Right renal cortex interstitium (tissue), 3 donors: ENCODE measurements around the gene SPACA6. TPM values are rescaled to one million over a fixed set of nuclear protein-coding genes. Genes with fewer than 3 reads are reported as not detected.
"Not testable (repeated sequence)": the region's sequence is repeated elsewhere in the genome, so short reads cannot be mapped to it uniquely, and the experiment has no call there.

Experiments
- DNase-seq, 3 donors: peaks; one replicate each; pipeline ENCODE4 v3.0.0-alpha.2; 2013; ENCODE audit warnings: low read depth in 3 of 3, low spot score in 2 of 3
- polyA plus RNA-seq, 3 donors: library from polyadenylated mRNA; unstranded; fragments of 120-200 nt; gene quantifications; one replicate each; pipeline ENCODE4 v1.2.1, GENCODE V29; 2013; ENCODE audit not compliant: insufficient read length in 3 of 3

The SPACA6 gene
- polyA plus RNA-seq, 3 donors, result 11.6 to 15.5 (median 12.1) TPM

DNA sequence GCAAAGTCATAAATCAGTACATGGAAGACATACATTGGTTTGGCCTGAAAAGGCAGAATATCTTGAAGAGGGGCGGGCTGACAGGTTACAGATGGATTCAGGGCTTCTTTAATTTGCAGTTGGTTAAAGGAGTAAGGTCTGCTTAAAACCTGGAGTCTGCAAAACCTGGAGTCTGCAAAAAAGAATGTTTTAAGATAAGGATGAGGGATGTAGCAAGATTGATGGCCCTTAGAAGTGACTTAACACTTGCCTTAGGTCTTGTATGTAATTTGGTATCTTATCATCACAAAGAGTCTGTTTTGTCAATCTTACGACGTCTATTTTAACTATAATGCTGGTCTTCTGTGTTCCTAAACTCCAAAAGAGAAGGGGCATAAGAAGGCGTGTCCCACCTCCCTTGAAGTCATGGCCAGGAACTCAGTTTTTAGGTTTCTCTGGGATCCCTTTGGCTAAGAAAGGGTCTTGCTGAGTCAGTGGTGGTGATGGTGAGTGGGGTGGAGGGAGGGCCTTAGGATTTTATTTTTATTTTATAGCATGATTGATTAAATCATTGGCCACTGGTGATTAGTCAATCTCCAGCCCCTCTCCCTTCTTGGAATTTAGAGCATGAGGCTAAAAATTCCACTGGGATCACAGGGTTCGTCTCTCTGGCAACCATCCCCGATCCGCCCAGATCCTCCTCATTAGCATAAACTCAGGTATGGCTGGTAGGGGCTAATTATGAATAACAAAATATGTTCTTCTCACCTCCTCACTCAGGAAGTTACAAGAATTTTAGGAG is 40.8 kb downstream of the SPACA6 start:
- no peak for DNase-seq

DNA sequence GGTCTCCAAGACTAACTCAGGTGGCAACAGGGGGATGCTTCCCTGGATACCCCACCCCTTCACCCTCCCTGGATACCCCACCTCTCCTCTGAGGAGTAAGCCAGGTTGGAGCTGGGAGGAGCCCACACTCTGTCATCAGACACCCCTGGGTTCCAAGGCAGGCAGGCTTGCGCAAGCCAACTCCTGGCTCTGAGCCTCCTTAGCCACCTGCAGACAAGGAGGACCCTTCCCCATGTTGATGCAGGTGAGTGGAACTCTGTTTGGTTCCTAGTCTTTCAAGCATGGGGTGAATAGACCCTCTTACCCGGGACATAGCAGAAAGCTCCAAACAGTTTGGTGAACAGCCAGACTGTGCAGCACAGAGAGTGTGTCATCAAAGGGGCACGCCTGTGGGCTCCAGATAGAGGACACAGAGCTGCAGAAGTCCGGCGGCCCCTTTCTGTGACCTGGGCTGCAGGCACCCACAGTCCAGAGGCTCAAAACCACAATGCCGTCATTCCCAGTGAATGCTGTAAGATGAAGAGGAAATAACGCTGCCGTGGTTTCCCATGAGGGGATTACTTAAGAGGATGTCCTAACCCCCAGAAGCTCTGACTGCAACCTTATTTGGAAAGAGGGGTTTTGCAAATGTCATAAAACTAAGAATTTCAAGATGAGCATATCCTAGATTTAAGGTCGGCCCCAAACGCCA is 42.8 kb downstream of the SPACA6 start:
- no peak for DNase-seq

DNA sequence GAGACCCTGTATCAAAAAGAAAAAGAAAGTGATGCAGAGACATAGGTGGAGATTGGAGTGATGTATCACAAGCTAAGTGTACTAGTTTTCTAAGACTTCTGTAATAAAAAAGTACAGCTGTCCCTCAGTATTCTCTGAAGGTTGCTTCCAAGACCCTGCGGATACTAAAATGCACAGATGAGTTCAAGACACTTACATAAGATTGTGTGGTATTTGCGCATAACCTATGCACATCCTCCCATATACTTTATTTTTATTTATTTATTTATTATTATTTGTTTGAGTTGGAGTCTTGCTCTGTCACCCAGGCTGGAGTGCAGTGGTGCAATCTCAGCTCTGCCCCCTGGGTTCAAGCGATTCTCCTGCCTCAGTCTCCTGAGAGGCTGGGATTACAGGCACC is 44.3 kb downstream of the SPACA6 start:
- no peak for DNase-seq

DNA sequence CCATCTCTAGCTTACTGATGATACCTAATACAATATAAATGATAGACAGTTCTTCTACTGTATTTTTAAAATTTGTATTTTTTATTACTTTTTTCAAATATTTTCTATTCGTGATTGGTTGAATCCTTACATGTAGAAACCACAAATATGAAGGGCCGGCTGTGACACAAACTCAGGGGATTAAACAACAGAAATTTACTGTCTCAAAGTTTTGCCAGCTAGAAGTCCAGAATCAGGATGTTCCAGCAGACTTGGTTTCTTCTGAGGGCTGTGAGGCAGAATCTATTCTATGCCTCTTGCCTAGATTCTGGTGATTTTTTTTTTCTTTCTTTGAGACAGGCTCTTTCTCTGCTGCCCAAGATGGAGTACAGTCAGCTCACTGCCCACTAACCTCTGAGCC is 44.8 kb downstream of the SPACA6 start:
- DNase-seq, result no peak

DNA sequence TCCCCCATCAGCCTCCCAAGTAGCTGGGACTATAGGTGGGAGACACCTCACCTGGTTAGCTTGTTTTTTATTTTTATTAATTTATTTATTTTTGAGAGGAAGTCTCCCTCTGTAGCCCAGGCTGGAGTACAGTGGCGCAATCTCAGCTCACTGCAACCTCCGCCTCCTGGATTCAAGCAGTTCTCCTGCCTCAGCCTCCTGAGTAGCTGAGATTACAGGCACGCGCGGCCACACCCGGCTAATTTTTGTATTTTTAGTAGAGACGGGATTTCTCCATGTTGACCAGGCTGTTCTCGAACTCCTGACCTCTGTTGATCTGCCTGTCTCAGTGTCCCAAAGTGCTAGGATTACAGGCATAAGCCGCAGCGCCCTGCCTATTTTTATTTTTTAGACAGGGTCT is 45.4 kb downstream of the SPACA6 start:
- DNase-seq, result not testable (repeated sequence)

DNA sequence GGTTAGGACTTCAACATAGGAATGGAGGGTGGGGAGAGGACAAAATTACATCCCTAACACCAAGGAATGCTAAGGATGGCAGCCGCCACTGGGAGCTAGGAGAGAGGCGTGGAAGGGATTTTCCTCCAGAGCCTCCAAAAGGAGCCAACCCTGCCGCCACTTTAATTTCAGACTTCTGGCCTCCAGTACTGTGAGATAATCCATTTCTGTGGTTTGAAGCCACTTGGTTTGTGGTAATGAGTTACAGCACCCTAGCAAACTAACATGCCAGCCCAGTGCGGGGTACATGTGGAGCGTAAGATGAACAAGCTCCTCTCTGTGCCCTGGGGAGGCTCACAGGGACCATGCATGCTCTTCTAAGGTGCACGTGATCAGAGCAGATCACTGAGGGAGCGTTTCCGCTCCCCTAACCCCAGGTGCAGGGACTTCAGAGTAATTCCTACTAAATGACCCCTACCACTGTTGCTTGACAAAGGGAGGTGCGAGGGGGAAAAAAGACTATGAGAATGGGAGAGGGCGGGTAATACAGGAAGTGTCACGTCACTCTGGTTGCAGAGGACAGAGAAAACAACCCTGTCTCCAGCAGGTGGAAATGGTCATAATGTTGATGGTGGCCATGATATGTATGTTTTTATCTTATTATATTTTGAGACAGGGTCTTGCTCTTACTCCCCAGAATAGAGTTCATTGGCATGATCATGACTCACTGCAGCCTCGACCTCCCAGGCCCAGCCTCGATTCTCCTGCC is 46.5 kb downstream of the SPACA6 start:
- DNase-seq, result no peak

DNA sequence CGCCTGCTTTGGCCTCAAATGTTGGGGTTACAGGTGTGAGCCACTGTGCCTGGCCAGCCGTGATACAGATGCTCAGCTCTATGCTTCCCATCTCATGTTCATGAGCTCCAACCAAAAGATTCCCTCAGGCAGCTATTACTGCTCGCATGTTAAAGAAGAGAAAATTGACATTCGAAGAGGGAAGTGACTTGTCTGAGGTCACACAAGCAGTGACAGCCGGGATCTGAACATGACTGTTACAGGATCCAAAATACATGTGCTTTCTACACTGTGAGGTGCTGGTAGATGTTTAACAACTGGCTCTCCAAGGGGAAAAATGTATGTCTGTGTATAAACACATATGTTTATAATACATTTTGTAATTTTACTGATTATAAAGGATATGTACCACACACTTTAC is 47.2 kb downstream of the SPACA6 start:
- no peak for DNase-seq

DNA sequence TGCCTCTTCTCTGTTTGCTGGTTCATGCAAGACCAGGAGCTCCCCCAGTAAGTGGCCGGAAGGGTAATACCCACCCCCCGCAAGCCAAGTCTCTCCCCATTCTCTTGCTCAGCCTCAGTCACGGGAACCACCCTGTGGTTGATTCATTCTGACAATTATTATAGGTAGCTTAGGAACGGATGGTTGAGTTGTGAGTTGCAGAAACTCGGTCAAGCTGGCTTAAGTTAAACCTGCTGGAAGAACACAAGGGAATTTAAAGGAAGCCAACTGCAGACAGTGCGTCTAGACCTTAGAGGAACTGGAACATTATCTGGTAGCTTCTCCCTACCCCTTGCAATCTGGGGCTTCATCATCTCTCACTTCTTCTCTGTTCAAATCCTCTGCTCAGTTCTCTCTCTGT is 49.7 kb downstream of the SPACA6 start:
- DNase-seq, result no peak

DNA sequence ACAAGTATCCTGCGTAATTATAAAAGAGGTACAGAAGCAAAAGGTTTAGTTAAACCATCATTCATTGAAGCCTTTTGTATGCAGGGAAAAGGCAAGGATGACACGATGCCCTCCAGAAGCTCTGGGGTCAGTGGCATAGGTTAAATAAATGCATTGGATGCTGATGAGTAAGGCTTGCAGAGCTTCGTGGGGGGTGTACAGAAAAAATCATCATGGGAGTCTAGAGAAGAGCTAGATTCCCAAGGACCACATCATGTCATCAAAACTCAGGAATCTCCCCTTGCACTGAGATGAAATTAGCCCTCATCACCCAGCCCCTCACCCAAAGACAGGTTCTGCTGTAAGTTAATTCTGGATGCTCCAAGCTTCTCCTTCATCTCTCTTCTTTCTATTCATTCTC is 50.3 kb downstream of the SPACA6 start:
- no peak for DNase-seq

DNA sequence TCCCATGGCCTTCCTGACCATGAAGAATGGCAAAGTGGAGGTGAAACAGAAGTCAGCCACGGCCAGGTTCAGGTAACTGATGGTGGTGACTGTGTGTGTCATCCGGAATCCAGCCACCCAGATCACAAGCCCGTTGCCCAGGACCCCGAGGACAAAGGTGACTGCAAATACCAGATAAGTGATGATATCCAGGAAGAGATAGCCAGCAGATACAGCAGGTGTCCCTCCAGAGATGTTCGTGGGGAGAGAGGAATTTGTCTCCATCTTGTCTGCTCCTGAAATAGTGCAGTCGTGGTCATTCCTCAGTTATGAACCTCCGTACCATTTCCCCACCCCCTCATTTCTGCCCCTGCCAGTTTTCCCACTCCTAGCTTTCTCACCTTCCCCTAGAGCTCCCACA is 53.6 kb downstream of the SPACA6 start:
- no peak for DNase-seq

DNA sequence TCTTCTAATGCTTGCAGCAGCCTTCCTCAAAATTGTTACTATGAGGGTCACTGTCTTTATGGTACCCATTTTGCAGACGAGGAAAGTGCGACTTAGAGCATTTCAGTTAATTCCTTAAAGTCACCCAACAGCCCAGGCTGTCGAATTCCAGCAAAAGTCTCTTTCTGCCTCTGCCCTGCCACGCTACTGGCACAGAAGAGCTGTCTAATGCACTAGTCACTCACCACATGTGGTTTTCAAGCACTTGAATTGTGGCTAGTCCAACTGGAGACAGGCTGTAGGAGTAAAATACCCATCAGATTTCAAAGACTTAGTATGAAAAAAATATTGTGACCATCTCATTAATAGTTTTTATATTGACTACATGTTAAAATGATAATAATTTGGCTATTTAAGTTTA is 56.8 kb downstream of the SPACA6 start:
- no peak for DNase-seq

DNA sequence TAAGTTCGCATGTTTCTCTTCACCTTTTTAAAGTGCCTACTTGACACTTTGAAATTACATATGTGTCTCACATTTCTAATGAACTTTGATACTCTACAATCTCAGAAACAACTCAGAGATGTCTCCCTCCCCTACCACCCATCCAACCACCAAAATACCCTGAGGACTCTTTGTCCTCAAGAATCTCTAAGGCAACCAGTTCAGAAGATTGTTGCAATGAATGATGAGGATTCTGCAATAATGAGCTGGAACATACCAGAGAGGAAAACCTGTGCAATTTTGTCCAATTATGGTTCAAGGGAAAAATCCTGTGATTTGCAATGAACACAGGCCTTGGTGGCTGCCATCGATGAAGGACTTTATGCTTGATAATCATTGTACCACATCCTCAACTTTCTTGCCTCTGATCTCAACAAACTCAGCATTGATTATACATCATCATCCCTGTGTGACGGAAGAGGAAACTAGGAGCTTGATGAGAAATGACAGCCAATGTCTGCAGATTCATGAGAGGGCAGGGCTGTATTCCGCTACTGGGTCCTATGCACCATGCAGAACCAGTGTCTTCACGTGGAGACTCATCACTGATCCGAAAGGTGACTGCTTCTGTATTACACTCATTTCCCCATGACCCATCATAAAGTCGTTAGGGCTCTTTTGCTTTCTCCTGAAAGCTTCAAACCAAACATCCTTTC is 57.4 kb downstream of the SPACA6 start:
- DNase-seq, result no peak

DNA sequence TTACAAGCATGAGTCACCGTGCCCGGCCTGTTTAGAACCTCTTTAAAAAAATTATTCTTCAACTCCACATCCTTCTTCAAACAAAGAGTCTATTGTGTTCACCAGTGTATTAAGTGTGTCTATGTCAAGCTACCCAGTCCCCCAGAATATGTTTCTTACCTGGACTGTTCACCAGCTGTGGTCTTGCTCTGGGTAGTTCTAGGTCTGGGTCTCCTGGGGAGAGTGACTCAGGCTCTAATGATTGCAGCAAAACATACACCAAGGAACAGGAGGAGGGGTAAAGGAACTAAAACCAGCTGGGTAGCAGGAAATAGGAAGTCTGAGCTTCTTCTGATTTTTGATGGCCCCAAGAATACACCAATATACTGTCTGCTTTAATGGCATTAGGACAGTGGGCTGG is 58.5 kb downstream of the SPACA6 start, which contains the start of gene FPR1:
Gene FPR1, minus strand, starts transcription at position 224 of the 400 bp plus-strand sequence. CDS start 4,884 bp downstream, outside the sequence.
- DNase-seq, result no peak

DNA sequence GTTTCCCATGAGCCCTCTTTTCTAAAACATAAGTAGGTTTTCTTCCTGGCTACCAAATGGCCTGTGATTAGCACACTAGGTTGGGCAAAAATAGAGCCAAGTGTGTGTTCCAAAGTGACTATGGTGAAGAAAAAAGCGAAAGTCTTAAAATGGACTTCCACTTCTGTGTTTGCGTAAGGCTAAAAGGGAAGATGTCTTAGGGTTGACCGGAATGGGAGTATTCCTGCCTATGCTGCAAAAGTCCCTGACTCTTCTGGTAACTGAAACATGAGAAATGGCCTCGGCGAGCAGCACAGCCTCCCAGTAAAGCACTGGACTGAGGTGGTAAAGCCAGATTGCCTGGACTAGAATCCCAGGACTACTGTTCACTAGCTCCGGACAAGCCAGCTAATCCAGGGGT is 61.0 kb downstream of the SPACA6 start:
- no peak for DNase-seq

DNA sequence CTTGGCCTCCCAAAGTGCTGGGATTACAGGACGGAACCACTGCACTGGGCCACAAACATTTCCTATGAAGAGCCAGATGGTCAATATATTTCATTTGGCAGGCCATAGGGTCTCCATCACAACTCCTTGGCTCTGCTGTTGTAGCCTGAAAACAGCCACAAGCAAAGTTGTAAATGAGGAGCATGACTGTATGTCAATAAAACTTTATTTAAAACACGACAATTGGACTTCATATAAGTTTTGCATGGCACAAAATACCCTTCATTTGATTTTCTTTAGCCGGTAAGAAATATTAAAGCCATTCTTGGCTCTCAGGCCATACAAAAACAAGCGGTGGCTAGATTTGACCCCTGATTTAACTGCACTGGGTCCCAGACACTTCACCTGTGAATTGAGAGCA is 61.6 kb downstream of the SPACA6 start:
- DNase-seq, result no peak

Other genes with a start within 250 kb of the SPACA6 start
- gene SIGLEC8, start 234.9 kb upstream of the SPACA6 start, polyA plus RNA-seq, result not detected
- gene CEACAM18, start 214.8 kb upstream of the SPACA6 start, polyA plus RNA-seq, result not detected
- gene SIGLEC12, start 191.5 kb upstream of the SPACA6 start, polyA plus RNA-seq, result not detected
- gene SIGLEC6, start 161.7 kb upstream of the SPACA6 start, polyA plus RNA-seq, result under 1 TPM; 0.07 to 0.42 (median 0.12) TPM
- gene ZNF175, start 122.0 kb upstream of the SPACA6 start, polyA plus RNA-seq, result 10 to 100 TPM; 16.4 to 19.7 (median 16.8) TPM
- gene SIGLEC5, start 62.9 kb upstream of the SPACA6 start, polyA plus RNA-seq, result under 1 TPM in 2 of 3 donors, not detected in 1; 0.48 to 0.51 TPM
- gene SIGLEC14, start 46.5 kb upstream of the SPACA6 start, polyA plus RNA-seq, result 1 to 10 TPM in 1 of 3 donors, under 1 TPM in 1, not detected in 1; 0.79 to 1.1 TPM
- not detected for gene HAS1, start 30.7 kb downstream of the SPACA6 start, polyA plus RNA-seq
- gene FPR1, start 58.5 kb downstream of the SPACA6 start, polyA plus RNA-seq, result 1 to 10 TPM in 1 of 3 donors, under 1 TPM in 2; 0.72 to 1.8 (median 0.89) TPM
- gene FPR2, start 67.8 kb downstream of the SPACA6 start, polyA plus RNA-seq, result under 1 TPM in 2 of 3 donors, not detected in 1; 0.18 to 0.21 TPM
- under 1 TPM; 0.17 to 0.49 (median 0.34) TPM for gene FPR3, start 101.8 kb downstream of the SPACA6 start, polyA plus RNA-seq
- 10 to 100 TPM; 38.8 to 50.2 (median 44.5) TPM for gene ZNF577, start 194.6 kb downstream of the SPACA6 start, polyA plus RNA-seq
- gene ZNF649, start 211.7 kb downstream of the SPACA6 start, polyA plus RNA-seq, result 10 to 100 TPM; 29.1 to 34.0 (median 33.0) TPM
- 10 to 100 TPM; 12.3 to 16.9 (median 16.5) TPM for gene ZNF613, start 234.1 kb downstream of the SPACA6 start, polyA plus RNA-seq